NCI-H2107 treated with DMSO at 0.1 percent for 48 hours (cell line): ENCODE data around the gene LHX4.

Experiments used
- DNase-seq: peaks from one replicate; lab custom pipeline; 2025; ENCODE audit not compliant: unreplicated experiment; lab: John Stamatoyannopoulos, UW

The LHX4 gene

GRCh38 chr1:180241716-180242544 is 11.9 kb downstream of the LHX4 start:
- DNase-seq: no peak

GRCh38 chr1:180243517-180244221 is 13.6 kb downstream of the LHX4 start:
- no peak for DNase-seq

GRCh38 chr1:180244840-180245239 is 14.8 kb downstream of the LHX4 start:
- DNase-seq: no peak

GRCh38 chr1:180246579-180246978 is 16.5 kb downstream of the LHX4 start:
- no peak for DNase-seq

- no peak for DNase-seq
Measured at GRCh38 chr1:180247061-180247460, 17.0 kb downstream of the LHX4 start.

- no peak for DNase-seq
Measured at GRCh38 chr1:180247580-180247979, 17.5 kb downstream of the LHX4 start.

DNA sequence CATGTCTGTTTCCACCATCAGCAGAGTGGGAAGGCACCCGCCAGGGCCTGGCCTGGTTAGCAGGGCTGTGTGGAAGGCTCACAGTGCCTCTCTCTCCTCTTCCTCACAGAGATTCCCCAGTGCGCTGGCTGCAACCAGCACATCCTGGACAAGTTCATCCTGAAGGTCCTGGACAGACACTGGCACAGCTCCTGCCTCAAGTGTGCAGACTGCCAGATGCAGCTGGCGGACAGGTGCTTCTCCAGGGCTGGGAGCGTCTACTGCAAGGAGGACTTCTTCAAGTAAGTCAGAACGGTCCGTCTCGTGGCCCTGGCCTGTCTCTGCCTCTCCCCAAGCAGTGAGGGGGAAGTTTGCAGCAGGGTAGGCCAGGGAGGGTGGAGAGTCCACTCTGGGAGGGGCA is 18.1 kb downstream of the LHX4 start:
- no peak for DNase-seq

DNA sequence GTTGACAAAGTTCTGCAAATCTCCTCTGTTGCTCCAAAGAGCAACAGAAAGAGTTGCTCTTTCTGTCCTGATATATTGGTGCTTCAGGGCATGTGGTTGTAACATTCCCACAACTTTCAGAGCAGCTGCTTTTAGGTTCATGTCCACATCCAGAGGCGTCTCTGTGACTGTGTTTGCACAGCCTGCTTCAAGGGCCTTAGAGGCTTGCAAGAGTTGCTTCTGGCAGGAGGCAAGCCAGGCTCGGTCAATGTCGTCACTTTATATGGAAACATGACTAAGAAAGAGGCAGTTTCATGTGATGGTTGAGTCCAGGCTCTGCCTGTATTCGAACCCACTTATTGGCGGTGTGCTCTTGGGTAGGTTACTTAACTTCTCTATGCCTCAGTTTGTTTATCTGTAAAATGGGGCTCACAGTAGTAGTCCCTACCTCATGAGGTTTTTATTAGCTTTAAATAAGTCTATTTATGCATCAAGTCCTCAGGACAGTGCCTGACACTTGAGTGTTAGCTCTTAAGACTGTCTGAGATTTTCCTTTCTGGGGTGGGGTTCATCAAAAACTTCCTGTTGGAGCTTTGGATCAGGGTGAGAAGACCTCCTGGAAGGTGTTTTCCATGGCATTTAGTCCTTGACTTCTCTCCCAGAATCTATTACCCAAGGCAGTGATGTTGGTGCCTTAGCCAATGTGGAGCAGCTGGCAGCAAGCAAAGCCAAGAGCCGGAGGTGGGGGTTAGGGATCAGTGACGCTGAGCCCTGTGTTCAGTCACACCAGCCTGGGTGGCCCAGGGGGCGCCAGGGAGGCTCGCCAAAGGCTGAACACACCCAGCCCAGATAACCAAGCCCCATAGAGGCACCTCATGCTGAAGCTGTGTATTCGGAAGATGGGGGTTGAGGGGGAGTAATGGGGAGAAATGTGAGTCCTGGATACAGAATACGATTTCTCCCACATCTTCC is 18.9 kb downstream of the LHX4 start:
- no peak for DNase-seq

DNA sequence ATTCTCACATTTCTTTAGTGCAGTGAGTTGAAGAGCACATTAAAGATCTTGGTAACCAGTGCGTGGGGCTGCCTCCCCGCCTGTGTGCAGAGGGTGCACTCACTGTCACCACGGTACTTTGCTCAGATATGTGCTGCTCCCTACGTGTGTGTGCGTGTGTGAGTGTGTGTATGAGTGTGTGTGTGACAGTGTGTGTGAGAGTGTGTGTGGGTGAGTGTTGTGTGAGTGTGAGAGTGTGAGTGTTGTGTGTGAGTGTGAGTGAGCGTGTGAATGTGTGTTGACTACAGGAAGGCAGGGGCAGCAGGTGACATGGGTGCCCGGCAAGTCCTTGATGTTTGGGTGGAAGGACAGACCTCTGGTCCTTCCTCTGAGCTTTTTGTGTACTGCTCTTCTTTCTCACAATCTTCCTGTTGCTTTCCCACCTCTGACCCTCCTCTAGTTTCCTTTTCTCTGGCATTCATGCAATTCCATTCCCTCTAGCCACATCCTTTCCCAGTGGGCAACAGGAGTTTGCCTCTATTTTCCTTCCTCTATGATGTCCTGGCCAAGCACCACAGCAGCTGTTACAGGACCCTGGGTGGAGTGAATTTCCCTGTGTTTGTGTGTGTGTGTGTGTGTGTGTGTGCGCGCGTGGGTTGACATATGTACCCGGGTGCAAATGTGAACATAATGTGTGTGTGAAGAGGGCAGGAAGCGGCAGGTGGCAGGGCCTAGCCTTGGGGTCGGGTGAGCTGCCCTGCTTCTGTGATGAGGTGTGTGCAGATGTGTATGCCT is 19.8 kb downstream of the LHX4 start:
- no peak for DNase-seq

DNA sequence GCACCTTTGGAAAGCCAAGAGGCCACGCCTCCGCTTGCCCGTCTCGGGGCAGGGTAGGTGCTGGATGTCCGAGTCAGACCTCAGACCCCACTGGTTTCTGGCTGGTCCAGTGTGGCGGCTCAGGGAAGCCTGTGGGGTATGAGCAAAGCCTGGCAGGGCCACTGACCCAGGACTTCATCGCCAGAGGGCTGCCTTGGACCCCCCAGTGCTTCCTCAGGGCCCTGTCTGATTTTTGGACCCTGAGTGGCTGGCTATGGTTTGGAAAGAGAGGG is 20.4 kb downstream of the LHX4 start:
- DNase-seq: no peak

DNA sequence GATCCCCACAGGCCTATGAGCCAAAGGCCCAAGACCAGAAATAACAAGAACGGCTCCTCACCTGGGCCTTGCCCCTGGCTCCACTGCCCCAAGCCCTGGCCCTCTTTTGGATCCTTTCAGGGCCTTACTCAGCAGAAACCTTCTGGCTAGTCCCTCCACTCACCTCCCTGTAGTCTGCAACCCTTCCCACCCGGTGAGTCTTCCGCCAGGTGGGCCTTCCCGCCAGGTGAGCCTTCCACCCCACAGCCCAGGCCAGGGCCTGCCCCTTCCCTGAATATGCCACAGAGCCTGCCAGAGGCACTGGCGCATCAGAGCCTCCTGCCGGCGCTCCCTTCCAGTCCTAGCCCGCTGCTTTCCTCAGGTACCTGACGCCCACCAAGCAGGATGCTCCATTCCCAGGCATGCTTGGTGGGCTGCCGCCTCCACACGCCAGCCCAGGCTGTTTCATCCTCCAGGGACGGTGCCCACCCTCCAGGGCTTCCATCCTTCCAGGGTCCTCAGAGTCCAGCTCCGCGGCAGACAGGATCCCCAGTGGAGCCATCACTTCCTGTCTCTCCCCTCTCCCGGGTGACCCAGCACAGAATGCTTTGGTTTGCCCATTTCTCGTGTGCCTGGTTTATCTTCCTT is 20.9 kb downstream of the LHX4 start:
- no peak for DNase-seq

- DNase-seq: no peak
Measured at GRCh38 chr1:180251526-180252305, 21.7 kb downstream of the LHX4 start.

DNA sequence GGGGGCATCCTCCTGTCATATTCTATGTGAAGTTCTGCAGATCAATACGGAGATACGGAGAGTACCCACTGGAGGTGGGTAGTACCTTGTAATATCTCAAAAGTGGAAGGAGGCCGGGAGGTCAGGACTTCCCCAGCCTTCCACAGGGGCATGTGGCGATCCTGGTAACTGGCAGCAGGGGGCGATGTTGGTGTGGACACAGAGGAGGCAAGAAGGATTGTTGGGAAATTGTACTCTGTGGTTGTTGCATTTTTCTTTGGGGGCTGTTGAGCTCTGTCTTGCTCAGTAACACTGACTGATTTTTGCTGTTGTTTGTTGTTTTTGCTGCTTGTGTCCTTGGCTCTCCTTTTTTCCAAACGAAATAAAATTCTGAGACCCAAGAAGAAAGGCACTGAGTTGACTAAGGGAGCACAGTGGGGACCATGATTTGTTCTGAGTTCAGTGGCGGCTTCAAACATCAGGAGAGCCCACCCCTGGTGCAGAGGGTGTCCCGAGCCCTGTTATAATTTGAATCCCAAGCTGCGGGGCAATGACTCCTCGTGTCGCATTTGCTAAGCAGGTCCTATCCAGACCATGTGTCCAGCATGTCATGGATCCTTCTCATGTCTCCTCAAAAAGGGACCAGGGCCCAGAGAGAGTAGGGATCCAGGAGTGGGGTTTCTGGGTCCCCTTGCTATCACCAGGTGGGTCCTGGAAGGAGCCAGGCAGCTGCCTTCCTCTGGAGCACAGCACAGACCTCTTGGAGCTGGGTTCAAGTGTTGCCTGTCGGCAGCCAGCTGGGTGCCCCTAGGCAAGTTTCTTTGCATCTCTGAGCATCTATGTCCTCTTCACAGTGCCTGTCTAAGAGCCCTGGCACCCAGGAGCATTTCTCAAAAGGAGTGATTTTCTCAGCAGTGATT is 22.8 kb downstream of the LHX4 start:
- peak; percentile 24 for DNase-seq

DNA sequence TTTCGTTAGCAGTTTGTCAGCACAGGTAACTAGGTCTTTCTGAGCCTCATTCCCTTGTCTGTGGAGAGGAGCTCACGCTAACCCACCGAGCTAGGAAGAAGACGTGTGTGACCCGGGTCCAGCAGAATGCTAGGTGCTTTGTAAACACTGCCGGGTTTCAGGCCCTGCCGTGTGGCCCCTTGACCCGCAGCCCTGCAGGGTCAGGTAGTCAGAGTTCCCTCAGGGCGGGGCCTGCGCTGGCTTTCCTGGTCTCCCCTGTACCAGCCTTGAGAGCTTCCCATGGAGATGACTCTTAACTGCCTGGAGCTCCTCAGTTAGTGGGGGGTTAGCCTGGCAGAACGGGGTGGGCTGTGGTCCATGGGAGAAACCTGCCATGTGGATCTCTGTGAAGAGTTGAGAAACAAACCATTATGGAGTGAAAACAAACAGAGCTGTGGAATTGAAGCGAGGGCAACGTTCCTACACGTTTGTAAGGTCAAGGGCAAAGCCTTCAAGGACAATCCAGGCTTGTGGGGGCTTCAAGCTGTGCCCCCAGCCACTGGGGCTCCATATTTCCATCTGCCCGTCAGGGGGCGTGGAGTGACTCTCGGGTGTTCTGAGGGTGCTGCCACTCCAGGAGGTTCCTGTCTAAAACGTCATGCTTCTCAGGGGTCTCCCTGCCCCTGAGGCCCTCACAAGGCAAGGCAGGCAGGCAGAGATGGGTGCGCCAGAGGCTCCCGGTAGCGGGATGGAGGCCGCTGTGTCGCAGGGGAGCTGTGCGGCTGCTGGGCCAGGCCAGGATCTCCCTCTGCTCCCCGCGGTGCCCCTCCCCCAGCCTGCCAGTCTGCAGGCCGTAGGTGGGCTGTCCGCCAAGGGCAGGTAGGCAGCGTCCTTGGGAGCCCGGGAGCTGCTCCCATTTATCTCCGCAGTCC is 23.8 kb downstream of the LHX4 start:
- DNase-seq: no peak

GRCh38 chr1:180254496-180254819 is 24.4 kb downstream of the LHX4 start:
- DNase-seq: no peak

DNA sequence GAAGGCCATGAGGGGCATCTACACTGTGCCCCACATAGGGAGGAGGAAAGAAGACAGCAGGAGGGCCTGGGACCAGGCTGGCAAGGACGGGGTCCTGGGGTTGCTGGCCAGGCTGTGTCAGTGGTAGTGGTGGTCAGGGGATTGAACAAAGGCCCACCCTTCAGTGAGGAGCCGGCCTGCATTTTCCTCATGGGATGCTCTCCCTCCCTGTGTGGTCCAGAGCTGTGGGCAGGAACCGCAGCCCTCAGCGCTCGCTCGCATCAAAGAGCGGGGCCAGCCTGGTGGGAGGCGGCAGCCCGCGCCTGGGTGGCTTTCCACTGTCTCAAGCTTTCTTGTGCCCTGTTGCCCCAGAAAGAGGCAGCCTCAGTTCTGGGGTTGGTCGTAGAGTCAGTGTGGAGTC is 24.8 kb downstream of the LHX4 start:
- no peak for DNase-seq

GRCh38 chr1:180255536-180256340 is 25.7 kb downstream of the LHX4 start:
- no peak for DNase-seq
